ENCODE measurements around the gene CFLAR. TPM values are rescaled to one million over a fixed set of nuclear protein-coding genes. Genes with fewer than 3 reads are reported as not detected.

The CFLAR gene
- total and polyA plus RNA-seq, 9 donors, result 27.4 to 48.9 (median 31.6) TPM

Other genes starting within 250 kb of the CFLAR start
- 42.4 TPM for gene PPIL3, start 227.1 kb upstream of the CFLAR start, total RNA-seq
- gene PPIL3, start 227.1 kb upstream of the CFLAR start, polyA plus RNA-seq (ENCODE audit: insufficient read depth in 1 of 8, insufficient read length in 8 of 8, low replicate concordance in 1 of 8), result 10 to 100 TPM; 26.1 to 76.0 (median 41.5) TPM
- 20.6 TPM for gene NIF3L1, start 226.8 kb upstream of the CFLAR start, total RNA-seq
- 10 to 100 TPM; 17.2 to 24.0 (median 19.7) TPM for gene NIF3L1, start 226.8 kb upstream of the CFLAR start, polyA plus RNA-seq (ENCODE audit: insufficient read depth in 1 of 8, insufficient read length in 8 of 8, low replicate concordance in 1 of 8)
- gene ORC2, start 152.5 kb upstream of the CFLAR start, total RNA-seq, result 14.3 TPM
- 10 to 100 TPM; 11.4 to 17.5 (median 13.3) TPM for gene ORC2, start 152.5 kb upstream of the CFLAR start, polyA plus RNA-seq (ENCODE audit: insufficient read depth in 1 of 8, insufficient read length in 8 of 8, low replicate concordance in 1 of 8)
- 7.8 TPM for gene HYCC2, start 44.5 kb upstream of the CFLAR start, total RNA-seq
- 1 to 10 TPM; 4.9 to 8.4 (median 6.8) TPM for gene HYCC2, start 44.5 kb upstream of the CFLAR start, polyA plus RNA-seq (ENCODE audit: insufficient read depth in 1 of 8, insufficient read length in 8 of 8, low replicate concordance in 1 of 8)
- gene NDUFB3, start 44.2 kb upstream of the CFLAR start, total RNA-seq, result 112 TPM
- gene NDUFB3, start 44.2 kb upstream of the CFLAR start, polyA plus RNA-seq (ENCODE audit: insufficient read depth in 1 of 8, insufficient read length in 8 of 8, low replicate concordance in 1 of 8), result 100 to 1,000 TPM in 1 of 8 donors, 10 to 100 TPM in 7; 72.7 to 105 (median 90.7) TPM
- 6.7 TPM for gene CASP10, start 67.0 kb downstream of the CFLAR start, total RNA-seq
- 1 to 10 TPM; 4.3 to 7.6 (median 5.3) TPM for gene CASP10, start 67.0 kb downstream of the CFLAR start, polyA plus RNA-seq (ENCODE audit: insufficient read depth in 1 of 8, insufficient read length in 8 of 8, low replicate concordance in 1 of 8)
- 9.3 TPM for gene CASP8, start 144.4 kb downstream of the CFLAR start, total RNA-seq
- 10 to 100 TPM in 2 of 8 donors, 1 to 10 TPM in 6; 5.5 to 11.5 (median 7.8) TPM for gene CASP8, start 144.4 kb downstream of the CFLAR start, polyA plus RNA-seq (ENCODE audit: insufficient read depth in 1 of 8, insufficient read length in 8 of 8, low replicate concordance in 1 of 8)
- 2.3 TPM for gene FLACC1, start 241.2 kb downstream of the CFLAR start, total RNA-seq
- 1 to 10 TPM in 5 of 8 donors, under 1 TPM in 3; 0.90 to 1.7 (median 1.3) TPM for gene FLACC1, start 241.2 kb downstream of the CFLAR start, polyA plus RNA-seq (ENCODE audit: insufficient read depth in 1 of 8, insufficient read length in 8 of 8, low replicate concordance in 1 of 8)